ENCODE data around the gene EGFLAM.

Gene EGFLAM

DNA sequence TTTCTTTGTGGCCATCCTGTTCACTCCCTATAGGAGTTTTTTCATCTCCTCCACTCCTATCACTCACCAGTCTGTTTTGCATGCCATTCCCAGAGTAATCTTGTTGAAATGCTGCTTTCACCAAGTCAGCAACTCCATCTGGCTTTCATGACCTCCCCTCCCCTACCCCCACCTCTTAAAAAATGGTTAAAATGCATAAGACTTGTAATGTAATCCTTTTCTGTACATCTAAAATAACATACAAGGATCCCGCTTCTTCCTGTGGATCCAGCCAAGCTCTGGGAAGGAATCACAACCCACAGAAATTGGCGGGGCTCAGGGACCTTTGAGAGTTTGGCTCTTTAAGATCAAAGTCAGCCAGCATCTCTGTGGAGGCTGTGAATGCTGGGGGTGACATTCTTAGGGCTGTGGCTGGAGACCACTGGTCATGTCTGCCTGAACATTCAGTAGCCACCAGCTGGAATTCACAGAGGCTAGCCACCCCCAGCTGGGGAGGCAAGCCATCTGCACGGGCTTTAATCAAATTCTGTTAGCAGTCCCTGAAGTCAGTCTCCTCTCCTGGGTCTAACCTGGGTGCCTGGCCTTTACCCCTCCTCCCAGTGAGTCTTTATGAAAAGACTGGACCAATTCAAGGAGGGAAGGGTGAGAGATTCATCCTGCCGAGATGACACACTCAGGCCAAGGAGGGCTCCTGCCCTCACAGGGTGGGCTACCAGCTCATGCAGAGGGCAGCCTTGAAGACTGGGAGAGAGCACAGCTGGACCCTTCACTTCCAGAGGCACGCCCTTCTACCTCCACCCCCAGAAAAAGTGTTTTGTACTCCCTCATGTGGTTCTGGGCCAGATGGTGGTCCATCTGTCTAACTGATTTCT lies 165.2 kb downstream of the EGFLAM start:
- no peak for DNase-seq

DNA sequence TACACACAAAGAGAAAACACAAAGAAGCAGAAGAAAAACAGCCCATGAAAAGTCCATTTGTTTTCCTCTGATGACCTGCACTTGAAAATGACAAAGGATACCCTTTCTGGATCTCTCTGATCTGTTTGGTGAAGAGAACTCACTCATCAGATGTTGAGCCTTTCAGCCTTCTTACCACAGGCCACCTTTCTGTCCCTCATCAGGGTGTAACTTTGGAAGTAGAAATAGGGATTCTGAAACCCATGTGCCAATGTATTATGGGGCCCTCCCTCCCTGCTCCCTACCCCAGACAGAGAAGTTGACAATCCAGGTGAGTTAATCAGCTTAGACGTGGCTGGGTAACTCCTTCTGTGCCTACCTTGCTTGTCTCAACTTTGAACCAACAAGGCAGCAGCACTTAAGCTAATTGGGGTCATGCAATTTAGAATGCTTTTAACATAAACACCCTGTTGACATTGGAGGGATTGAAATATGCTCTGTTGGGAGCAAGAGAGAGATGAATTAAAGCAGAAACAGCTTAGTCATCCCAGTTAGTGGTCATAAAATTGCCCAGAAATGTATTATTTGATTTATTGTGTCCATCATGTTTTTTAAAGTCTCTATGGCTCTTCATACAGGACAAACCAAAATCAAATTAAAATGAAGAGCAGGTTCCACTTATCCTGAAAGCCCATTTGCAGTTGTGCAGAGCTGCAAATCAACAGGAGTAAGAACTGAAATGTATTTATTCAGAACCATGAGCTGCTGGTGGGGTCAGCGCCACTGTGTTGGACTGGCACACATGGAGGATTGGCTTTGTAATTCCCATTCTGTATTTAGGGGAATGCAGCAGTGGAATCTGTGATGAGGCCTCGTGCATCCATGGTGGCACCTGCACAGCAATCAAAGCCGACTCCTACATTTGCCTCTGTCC lies 166.0 kb downstream of the EGFLAM start:
- DNase-seq = no peak

DNA sequence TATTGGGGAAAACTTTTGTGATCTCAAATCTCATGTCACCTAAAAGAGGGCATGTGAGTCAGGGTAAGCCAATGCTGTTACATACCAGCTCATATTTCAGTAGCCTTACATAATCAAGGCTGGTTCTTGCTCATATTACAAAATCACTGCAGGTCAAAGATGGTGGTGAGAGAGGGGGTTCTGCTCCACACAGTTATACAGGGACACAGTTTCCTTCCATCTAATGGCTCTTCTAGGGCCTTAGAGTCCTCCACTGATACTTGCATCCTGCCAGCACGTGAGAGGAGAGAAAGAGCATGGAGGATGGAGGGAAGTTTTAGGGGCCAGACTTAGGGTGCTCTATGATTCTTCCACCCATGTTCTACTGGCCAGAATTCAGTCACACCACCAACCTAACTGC lies 168.1 kb downstream of the EGFLAM start:
- DNase-seq = no peak

DNA sequence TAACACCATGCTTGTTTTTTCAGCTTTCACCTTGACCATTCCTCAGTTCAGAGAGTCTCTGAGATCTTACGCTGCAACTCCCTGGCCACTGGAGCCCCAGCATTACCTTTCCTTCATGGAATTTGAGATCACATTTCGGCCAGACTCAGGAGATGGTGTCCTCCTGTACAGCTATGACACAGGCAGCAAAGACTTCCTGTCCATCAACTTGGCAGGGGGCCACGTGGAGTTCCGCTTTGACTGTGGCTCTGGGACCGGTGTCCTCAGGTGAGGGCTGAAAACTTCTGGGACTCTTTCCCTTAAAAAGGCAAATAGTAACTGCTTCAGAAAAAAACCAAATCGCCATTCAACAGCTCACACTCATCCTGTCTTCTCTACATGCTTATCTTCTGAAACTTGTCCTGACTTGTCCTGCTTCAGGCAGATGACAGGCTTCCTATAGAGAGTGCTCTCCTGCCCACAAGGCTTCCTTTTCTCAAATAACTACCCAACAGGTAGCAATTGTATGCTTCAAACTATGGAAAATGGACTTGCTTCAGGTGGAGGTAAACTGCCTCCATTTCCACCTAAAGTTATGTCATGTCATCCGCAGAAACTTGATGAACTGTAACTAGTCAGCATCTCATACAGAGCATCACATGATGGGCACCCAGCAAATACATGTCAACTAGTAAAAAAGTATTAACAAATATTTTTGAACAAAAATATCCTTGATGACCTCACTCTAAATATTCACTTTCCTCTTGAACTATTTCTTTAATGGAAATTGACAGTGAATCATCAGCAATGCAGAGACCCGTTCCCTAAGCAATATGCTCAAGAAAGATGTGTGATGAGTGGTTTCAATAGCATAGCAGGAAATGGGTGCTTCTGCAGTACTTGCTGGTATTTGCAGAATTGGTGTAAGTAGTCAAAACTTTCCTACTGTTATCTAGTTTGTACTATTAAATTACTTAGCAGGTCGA lies 168.9 kb downstream of the EGFLAM start:
- no peak for DNase-seq

DNA sequence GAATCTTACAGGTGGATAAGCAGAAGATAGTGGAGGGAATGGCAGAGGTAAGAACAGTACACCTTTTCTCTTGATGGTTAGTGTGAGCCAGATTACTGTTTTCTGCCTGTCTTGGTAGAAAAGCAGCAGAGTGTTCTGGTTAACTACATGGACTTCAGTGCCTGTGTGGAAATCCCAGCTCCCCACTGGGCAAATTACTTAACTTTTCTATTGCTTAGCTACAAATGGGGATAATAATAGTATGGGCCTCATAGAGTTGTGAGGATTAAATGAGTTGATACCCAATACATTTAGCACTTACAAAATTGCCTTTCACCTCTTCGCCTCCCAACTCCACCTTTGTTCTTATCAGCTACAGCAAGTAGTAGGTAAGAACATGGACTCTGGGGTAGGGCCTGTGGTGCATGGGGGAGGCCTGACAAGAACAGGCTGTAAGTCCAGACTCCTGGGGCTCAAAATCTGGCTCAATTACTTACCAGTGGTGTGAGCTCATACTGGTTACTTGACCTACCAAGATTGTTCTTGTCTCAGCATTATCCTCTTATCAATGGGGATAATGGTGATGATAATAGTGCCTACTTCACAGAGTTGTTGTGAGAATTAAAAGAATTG lies 173.0 kb downstream of the EGFLAM start:
- no peak for DNase-seq

DNA sequence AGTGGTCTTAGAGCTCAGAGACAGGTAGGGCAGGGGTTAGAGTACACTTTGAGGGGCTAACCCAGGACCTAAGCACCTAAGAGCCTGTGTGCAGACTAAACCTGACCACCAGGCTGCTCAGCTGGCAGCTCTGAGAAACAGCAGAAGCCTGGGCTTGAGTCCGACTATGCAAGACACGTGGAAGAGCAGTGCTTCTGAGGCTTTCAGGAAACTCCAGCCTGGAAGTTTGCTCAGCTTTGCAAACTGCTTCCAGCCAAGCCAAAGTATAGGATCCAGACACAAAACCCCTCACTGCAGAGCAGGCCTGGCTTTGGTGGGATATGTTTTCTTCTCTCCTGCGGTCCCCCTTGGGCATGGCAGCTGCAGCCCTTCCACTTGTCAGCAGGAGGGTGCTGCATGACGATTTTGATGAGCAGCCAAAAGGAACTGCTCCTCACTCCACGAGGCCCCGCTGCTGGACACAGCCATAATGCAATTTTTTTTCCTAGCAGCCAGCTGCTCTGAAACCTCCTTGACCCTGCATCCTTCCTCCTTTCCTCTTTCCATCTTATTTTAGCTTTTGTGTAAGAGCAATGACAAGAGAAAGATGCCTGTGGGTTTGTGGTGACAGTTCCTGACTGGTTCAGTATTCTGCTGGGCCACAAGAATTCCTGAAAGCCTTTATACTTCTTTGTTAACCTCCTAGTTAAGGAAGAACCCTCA lies 175.0 kb downstream of the EGFLAM start:
- no peak for DNase-seq

DNA sequence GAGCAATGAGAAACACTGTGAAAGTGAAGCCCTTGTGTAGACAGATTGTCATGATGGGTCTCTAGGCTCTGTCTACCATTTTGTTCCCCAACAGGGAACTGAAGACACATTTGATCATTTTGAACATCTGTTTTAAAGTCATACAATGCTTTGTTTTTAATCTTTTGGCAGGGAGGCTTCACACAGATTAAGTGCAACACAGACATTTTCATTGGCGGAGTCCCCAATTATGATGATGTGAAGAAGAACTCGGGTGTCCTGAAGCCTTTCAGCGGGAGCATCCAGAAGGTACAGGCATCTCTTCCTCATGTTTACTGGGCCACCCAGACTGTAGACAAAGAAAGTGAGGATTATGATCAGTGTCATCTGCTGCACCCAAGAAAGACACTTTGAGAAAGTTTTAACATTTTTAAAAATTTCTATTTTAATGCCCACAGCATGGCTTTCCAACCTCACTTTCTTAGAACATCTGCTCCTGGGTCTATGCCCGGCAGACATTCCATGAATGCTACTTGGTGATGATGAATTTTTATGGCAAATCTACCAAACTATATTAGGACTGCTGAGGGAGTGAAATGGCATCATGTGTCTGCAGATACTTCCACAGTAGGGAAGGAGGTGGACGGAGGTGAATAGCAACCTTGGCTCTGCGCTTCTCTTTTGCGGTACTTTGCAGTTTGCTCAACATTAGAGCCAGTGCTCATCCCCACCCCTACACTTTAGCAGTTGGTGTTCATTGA lies 176.8 kb downstream of the EGFLAM start:
- DNase-seq = no peak

DNA sequence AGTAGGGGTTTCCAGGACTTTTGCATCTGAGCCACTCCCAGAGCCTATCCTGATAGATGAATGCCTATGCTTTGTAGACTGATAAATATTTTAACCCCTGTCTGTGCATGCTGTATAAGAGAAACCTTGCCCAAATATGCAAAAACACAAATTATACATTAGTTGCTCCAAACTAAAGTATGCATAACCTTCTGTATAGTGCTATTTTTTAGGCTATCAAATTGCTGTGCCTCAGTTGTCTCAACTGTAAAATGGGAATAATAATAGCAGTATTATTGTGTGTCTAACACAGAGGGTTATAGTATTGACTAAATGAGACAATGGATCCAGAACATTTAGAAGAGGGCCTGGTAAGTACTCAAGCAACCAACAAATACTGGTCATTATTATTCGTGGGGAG lies 180.4 kb downstream of the EGFLAM start:
- no peak for DNase-seq

DNA sequence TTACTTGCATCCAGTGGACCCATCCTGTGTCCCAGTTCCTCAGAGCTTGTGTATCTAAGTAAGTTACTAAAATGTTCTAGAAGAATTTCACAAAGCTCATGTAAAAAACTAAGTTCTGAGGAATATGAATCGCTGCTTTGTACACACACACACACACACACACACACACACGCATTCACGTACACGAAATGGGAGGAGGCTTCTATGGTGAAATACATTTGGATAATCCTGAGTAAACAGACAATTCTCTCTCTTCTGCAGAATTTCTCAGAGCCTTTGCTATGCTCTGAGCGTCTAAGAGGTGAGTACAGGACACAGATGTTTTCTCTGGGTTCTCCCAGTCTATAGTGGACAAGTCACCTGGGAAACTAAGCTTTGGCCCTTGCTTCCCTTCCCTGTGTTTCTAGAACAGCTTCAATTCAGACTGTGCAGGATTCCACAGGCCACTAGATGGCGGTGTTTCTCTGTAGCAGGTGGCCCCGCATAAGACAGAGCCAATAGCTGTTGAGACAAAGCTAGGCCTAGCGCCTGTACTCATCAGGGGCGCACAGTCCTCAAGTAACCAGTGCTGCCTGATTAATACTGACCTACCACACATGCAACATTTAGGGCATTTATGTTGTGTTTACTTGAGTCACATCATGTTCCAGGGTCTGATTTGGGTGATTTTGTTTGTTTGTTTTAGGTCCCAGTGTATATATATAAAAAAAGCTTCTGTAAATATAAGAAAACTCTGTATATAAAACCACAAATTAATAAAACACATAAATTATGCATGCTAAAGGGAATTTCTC lies 183.3 kb downstream of the EGFLAM start:
- peak; percentile 85 for DNase-seq

DNA sequence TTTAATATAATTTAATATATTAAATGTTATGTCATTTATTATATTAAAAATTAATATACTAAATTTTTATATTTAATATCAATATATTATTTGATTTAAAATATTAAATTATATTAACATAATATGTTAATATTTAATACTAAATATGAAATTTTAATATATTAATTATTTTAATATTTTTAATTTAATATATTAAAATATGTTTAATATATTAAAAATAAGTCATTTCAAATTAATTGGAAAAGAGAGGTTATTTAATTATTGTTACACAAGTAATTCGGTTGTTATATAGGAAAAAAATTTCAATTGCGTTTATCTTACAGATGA lies 183.9 kb downstream of the EGFLAM start:
- no peak for DNase-seq

DNA sequence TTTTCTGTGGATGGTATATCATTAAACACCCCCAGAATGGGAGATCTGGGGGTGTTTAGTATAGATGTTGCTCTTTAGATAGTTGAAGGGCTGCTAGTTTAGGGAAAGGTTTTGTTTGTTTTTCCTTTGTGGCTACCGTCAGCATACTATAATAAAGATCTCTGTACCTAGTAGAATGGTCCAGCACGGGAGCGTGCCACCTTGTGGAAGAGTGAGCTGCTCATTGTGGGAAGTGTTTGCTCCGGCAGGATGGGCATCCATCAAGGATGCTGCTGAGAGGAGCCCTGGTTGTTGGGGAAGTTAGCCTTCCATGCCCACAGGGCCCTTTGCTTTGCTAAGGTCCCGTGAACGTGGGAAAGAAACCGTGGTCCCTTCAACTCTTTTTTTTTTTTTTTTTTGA lies 185.0 kb downstream of the EGFLAM start:
- no peak for DNase-seq

DNA sequence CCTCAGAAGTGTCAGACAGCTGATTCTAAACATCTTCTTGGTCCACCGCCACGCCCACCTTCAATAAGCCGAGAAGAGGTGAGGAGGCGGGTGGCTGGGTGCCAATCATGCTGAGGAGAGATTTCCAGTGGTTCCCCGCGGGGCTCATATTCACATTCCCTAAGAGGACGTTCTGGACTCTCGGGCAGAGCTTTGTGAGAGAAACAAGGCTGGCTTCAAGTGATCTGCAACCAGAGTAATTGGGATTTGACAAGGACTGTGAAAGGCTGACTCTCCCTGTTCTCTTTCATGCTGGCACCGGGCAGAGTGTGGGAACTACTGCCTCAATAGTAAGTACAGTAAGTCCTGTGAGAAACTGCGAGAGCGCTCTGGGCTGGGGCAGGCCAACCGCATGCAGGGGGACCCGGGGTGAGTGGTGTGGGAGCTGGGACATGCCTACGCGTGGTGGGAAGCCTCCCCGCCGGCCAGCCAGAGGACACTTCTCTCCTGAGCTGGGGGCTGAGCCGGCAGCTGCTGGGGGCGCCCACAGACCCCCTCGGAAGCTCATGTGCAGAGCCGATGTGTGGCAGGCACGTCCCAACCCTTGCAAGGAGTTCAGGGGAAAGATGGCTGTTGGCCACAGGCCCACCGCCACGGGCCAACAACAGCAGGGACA lies 187.1 kb downstream of the EGFLAM start:
- DNase-seq = no peak

DNA sequence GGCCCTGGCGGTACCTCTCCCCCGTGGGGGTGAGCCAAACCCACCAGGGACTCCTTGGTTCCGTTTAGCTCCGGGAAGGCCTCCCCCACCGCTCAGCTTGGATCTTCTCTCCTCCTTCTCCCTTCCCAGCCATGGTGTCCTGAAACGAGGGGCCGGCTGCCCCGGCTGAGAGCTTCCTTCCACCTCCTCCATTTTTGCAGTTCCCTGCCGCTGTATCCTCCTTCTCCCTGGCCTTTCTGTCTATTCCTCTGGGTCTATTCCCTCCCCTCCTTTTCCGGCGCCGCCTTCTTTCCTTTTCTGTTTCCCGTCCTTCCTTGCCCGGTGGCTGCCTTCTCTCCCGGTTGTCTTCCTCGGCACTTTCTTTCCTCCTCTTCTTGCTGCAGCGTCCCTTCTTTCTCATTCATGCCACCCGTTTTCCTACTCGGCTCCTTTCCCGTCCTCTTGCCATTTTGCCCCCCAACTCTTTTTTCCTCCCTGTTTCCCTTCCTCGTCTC lies 187.7 kb downstream of the EGFLAM start:
- DNase-seq = no peak

DNA sequence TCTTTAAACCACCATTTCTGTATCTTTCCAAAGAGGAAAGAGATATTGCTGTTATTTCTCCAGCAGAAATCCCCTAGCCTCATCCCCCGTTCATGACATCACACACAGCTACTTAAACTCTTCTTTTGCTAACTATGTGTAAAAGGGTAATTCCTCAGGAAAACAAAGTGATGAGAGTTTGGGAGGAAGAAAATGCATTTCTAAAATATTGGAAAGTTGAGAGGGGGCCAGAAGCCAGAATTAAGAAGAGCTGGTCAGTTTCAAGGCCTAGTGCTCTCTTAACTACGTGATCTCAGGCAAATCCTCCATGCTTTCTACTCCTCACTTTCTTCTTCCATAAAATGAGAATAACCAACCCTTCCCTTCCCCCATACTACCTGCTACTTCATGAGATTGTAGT lies 188.7 kb downstream of the EGFLAM start:
- no peak for DNase-seq

DNA sequence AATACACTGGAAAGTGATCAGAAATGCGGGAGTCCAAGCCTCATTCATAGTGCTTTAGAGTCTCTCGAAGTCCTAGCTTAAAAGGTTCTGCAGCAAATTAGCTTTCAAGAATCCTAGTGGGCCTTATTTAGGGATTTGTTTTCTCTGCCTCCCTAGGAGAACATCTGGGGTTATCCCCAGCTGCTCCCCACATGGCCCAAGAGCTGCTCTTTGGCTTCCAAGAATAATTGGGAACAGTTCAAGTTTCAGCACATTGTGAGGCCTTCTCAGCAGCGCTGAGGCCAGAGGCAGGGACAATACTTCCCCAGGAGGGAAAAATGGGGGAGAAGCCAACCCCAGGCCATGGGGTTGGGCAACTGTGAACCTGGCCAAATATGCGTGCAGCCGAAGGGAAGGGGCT lies 189.4 kb downstream of the EGFLAM start:
- no peak for DNase-seq

DNA sequence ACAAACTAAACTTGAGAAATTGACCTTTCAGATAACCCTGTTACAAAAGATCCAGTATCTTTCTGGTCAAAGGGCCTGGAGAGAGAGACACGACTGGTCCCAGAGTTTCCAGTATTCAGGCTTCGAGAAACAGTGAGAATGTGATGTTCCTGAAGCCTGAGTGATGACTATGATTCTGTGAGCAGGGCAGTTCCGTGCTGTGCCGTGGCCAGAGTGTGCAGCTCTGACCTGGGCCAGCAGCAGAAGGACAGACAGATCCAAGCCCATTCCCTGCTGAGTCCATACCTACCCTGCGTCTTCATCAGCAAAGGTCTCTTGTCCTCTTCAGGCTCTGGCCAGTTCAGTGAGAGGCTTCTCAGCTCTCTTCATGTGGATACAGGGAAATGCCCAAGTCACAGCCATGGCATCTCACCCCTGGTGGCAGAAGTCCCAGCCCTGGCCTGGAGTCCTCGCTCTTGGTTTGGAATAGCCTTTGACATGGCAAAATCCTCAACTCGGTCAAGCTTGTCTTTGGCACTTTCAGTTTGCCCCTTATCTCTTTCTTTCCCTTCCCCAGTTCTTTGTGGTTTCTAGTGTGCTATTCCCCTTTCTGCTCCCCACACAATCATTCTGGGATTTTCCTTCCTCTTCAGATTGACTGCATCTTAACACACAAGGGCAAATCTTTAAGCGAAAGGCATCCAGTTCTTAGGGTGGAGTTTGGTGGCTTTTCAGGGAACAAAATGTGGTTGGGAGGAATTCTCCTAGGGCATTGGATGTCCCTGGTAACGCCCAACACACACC lies 190.4 kb downstream of the EGFLAM start:
- no peak for DNase-seq

DNA sequence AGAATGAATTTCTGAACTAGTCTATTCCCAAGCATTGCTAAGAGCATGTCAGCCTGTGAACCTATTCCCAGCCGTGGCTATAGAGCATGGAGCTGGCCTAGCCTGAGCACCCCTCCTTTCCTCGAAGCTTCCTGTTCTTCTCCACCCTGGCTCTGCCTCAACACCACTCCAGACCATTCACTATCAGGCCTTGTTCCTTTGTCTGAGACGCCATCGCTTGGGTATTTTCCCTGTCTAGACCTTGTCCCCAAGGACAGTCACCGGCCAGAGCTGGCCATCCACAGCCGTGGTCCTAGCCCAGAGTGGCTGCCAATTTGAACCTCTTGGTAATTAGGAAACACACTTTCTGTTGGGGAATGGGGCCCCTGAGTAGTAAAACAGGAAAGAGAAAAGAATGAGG lies 192.3 kb downstream of the EGFLAM start:
- no peak for DNase-seq

DNA sequence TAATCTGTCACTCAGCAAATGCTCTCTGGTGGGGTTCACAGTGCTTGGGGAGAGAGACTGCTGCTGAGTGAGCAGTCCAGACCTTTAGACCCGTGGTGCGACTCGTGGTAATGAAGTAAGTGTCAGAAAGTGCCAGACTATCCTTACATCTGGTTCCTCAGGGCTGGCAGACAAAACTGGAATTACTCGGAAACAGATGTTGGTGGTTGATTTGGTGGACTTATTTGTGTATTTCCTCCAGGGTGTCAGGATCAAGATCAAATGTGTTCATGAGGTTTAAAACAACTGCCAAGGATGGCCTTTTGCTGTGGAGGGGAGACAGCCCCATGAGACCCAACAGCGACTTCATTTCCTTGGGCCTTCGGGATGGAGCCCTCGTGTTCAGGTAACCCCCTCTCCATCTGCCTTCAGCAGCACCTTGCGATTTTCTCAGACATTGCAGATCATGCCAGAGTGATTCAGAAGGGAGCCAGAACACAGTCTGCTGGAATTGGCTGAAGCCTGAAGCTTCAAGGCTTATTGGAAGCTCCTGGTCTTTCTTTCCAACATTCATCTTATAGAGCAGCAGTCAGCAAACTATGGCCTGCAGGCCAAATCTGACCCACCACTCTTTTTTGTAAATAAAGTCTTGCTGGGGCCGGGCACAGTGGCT lies 192.8 kb downstream of the EGFLAM start:
- DNase-seq = no peak

Measured in activated CD4-positive, alpha-beta T cell treated with anti-CD3 and anti-CD28 coated beads, Interleukin-2, amount 50 U/mL, for 16 hours (primary cell).